Naive thymus-derived CD8-positive, alpha-beta T cell (primary cell): ENCODE measurements around the gene POLR3GL. TPM values are rescaled to one million over a fixed set of nuclear protein-coding genes. Genes with fewer than 3 reads are reported as not detected.
"Not testable (repeated sequence)": the region's sequence is repeated elsewhere in the genome, so short reads cannot be mapped to it uniquely, and the experiment has no call there.

Experiments used
- ATAC-seq, 2 donors: fragments of 150-1000 bp; cut with Tn5 transposase in 1 of 2; sonication (Bioruptor Pico), chemical (Tn5 transposase) in 1 of 2; 1 replicate in 1 of 2; 2 replicates in 1 of 2; pipeline ENCODE4 v1.10.0; 2021; ENCODE audit warnings: mild to moderate bottlenecking in 2 of 2, moderate library complexity in 2 of 2
- POLR2A ChIA-PET: fragments of 350-600 bp; sonication (Branson Sonifier 250); formaldehyde crosslinking; loops from one replicate; lab custom pipeline; 2021; ENCODE audit warnings: antibody characterized with exemption; lab: Charles Lee
- DNase-seq, 10 donors: peaks; one replicate each; pipeline versions ENCODE4 v3.0.0 to v3.0.0-alpha.2; 2020 to 2022
- H3K27ac Mint-ChIP-seq, 10 donors: one replicate each; pipeline ENCODE4 v1.8.0; 2020 to 2022; ENCODE audit warnings: mild to moderate bottlenecking in 10 of 10, mixed read lengths in 10 of 10, moderate library complexity in 4 of 10, inconsistent platforms in 1 of 10
- H3K27me3 Mint-ChIP-seq, 5 donors: one replicate each; pipeline ENCODE4 v1.8.0; 2021 to 2022; ENCODE audit warnings: mixed read lengths in 5 of 5
- H3K36me3 Mint-ChIP-seq, 3 donors: one replicate each; pipeline ENCODE4 v1.8.0; 2020 to 2022; ENCODE audit warnings: mixed read lengths in 3 of 3, mild to moderate bottlenecking in 2 of 3, inconsistent platforms in 1 of 3
- H3K4me1 Mint-ChIP-seq, 4 donors: one replicate each; pipeline ENCODE4 v1.8.0; 2021 to 2022; ENCODE audit warnings: mixed read lengths in 4 of 4
- H3K4me3 Mint-ChIP-seq, 10 donors: one replicate each; pipeline ENCODE4 v1.8.0; 2020 to 2022; ENCODE audit warnings: mild to moderate bottlenecking in 10 of 10, mixed read lengths in 10 of 10, moderate library complexity in 6 of 10, inconsistent platforms in 1 of 10
- H3K9me3 Mint-ChIP-seq, 9 donors: one replicate each; pipeline ENCODE4 v1.8.0; 2020 to 2022; ENCODE audit warnings: mixed read lengths in 9 of 9, mild to moderate bottlenecking in 3 of 9, inconsistent platforms in 1 of 9, moderate library complexity in 1 of 9
- polyA plus RNA-seq, 3 donors: library from polyadenylated mRNA; unstranded; fragments of 300-500 nt; fragmentation: Illumina TruSeq; gene quantifications; one replicate each; pipeline ENCODE4 v1.2.3, GENCODE V29; 2021
- total RNA-seq, 8 experiments: library from RNA in 2 of 8; stranded (reverse) in 2 of 8; gene quantifications; one replicate each; pipeline ENCODE4 v1.2.3 and lab custom pipeline; 2021 to 2026

POLR3GL gene
- total and polyA plus RNA-seq, 5 experiments from 2014 or later = 32.5 to 101 (median 98.4) TPM

DNA sequence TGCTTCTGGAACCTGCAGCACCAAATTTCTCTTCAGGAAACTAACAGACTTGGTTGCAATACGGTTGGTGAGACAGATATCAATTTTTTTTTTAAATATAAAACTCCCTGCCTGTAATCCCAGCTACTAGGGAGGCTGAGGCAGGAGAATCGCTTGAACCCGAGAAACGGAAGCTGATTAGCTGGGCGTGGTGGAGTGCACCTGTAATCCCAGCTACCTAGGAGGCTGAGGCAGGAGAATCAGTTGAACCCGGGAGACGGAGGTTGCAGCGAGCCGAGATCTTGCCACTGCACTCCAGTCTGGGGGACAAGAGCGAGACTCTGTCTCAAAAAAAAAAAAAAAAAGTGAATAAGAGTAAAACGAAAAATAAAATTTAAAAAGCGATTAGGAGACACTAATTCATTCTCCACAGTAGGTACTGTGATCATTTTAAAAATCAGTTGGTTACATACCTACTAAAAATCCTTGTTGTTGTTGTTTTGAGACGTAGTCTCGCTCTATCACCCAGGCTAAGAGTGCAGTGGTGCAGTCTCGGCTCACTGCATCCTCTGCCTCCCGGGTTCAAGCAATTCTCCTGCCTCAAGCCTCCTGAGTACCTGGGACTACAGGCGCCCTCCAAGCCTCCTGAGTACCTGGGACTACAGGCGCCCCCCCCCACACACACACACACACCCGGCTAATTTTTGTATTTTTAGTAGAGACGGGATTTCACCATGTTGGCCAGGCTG is 36.4 kb upstream of the POLR3GL start:
- ATAC-seq (no peak), DNase-seq (no peak)
- peak overlapping the region in 2 of 10 donors; percentile 91 to 94 for H3K27ac Mint-ChIP-seq
- H3K9me3 Mint-ChIP-seq = no peaks in the 10 kb centered on the region
- peaks cover 7 to 26% (median 24%) of the 10 kb centered on the region in 4 donors for H3K4me1 Mint-ChIP-seq
- peaks cover 0 to 9% (median 5%) of the 10 kb centered on the region in 3 donors for H3K36me3 Mint-ChIP-seq
- POLR2A ChIA-PET = interaction anchor here (0.7 to 3.9 kb wide), 34 partner anchors 8 to 124 kb away, joined by 3 to 288 read pairs (median 7); partner anchors contain the start of genes ANKRD34A, ITGA10, LIX1L and NUDT17
- no peaks in the 10 kb centered on the region for H3K27me3 Mint-ChIP-seq
- peak overlapping the region in 6 of 10 donors; percentile 38 to 87 (median 66) for H3K4me3 Mint-ChIP-seq

- Mint-ChIP-seq H3K27ac (peak overlapping the region; percentile 71 to 95 (median 93)), H3K36me3 (peaks cover 3 to 43% (median 10%) of the 10 kb centered on the region in 3 donors), H3K4me1 (peaks cover 7 to 30% (median 30%) of the 10 kb centered on the region in 4 donors), H3K4me3 (peak overlapping the region; percentile 19 to 80 (median 67))
- H3K27me3 Mint-ChIP-seq, ATAC-seq, H3K9me3 Mint-ChIP-seq: not testable (repeated sequence)
- POLR2A ChIA-PET = interaction anchor here (0.6 to 2.6 kb wide), 6 partner anchors 13 to 57 kb away, joined by 4 to 13 read pairs (median 5); partner anchors contain the start of genes ANKRD34A, LIX1L, PEX11B and POLR3GL
- peak in 3 of 10 donors; percentile 29 to 48 (median 29) for DNase-seq
Measured at GRCh38 chr1:145932522-145933009, 31.9 kb upstream of the POLR3GL start.

DNA sequence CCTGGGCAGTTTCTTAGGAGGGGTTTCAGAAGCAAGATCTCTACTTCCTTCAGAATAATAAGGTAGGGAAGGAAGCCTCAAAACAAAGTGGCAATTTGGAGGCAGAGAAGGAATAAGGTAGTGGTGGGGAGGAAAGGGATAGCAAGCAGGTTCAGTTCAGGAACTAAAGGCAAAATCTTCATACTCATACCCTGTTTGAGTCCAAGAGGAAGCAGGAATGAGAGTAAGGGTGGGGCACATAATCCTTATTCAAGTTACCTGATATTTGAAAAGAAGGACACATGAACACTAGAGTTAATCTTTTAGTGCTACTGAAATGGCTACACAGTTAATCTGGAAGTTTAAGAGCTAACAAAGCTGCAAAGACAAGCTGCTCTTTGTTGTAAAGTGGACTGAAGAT is 28.8 kb upstream of the POLR3GL start:
- no peak for ATAC-seq
- H3K4me1 Mint-ChIP-seq = peaks cover 4 to 24% (median 21%) of the 10 kb centered on the region in 4 donors
- DNase-seq = no peak
- H3K27ac Mint-ChIP-seq = peak overlapping the region in 6 of 10 donors; percentile 3 to 89 (median 46)
- peaks cover 3 to 68% (median 10%) of the 10 kb centered on the region in 3 donors for H3K36me3 Mint-ChIP-seq
- POLR2A ChIA-PET = interaction anchor here (1.1 to 1.5 kb wide), 4 partner anchors 8 to 28 kb away, joined by 3 to 7 read pairs (median 5); partner anchors contain the start of genes LIX1L and RBM8A
- H3K9me3 Mint-ChIP-seq = no peaks in the 10 kb centered on the region
- H3K4me3 Mint-ChIP-seq = no peak overlapping the region
- H3K27me3 Mint-ChIP-seq = no peaks in the 10 kb centered on the region

GRCh38 chr1:145936247-145936646 is 28.2 kb upstream of the POLR3GL start:
- ATAC-seq (no peak), DNase-seq (no peak)
- POLR2A ChIA-PET = interaction anchor here (1.1 to 1.5 kb wide), 5 partner anchors 8 to 27 kb away, joined by 3 to 7 read pairs (median 4); partner anchors contain the start of genes LIX1L, PEX11B and RBM8A
- Mint-ChIP-seq H3K4me3 (no peak overlapping the region), H3K36me3 (peaks cover 3 to 69% (median 10%) of the 10 kb centered on the region in 3 donors), H3K9me3 (no peaks in the 10 kb centered on the region), H3K27ac (peak overlapping the region in 2 of 10 donors; percentile 28 to 61), H3K4me1 (peaks cover 4 to 24% (median 18%) of the 10 kb centered on the region in 4 donors), H3K27me3 (no peaks in the 10 kb centered on the region)

DNA sequence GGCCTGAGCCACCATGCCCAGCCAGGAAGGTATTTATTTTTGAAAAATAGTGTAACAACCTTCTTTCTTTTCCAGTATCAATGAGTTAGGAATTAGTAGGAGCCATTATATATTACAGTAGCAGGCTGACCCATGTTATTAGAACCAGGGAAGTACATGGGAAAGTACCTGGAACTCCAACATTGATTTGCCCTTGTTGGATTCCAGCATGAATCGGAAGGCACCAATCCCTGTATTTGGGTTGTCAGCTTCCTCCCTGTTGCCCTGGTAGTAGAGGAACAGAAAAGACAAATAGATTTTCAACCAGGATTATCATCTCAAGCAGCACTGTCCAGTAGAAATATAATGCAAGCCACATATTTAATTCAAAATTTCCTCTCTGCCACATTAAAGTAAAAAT is 27.1 kb upstream of the POLR3GL start:
- peak overlapping the region in 4 of 10 donors; percentile 27 to 51 (median 41) for H3K27ac Mint-ChIP-seq
- H3K4me3 Mint-ChIP-seq = no peak overlapping the region
- H3K4me1 Mint-ChIP-seq = peaks cover 2 to 16% (median 10%) of the 10 kb centered on the region in 4 donors
- ATAC-seq (no peak), DNase-seq (no peak)
- H3K36me3 Mint-ChIP-seq = peaks cover 6 to 80% (median 10%) of the 10 kb centered on the region in 3 donors
- H3K27me3 Mint-ChIP-seq = no peaks in the 10 kb centered on the region
- POLR2A ChIA-PET = interaction anchor here (0.6 to 1.5 kb wide), 3 partner anchors 10 to 45 kb away, joined by 3 to 9 read pairs (median 3); partner anchors contain the start of genes PEX11B and RBM8A
- H3K9me3 Mint-ChIP-seq = no peaks in the 10 kb centered on the region

DNA sequence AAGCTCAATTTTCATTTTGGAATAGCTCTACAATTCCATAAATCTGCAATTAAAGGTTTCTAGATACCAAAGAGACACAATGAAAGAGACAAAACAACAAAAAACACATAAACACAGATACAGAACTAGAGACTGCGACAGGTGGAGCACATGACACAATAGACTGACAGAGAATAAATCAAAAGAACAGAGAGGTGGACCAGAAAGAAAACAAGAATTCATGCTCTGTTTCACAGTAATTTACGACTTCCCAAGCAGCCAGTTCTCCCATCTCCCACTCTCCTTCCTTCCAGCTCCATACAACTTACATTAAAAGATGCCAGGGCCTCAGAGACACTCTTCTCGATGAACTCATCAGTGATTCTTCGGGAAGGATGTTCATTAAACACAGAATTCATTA is 22.1 kb upstream of the POLR3GL start:
- no peaks in the 10 kb centered on the region for H3K9me3 Mint-ChIP-seq
- H3K36me3 Mint-ChIP-seq = peaks cover 4 to 87% (median 8%) of the 10 kb centered on the region in 3 donors
- H3K4me3 Mint-ChIP-seq = no peak overlapping the region
- DNase-seq (no peak), ATAC-seq (no peak)
- H3K27ac Mint-ChIP-seq = peak overlapping the region in 4 of 10 donors; percentile 8 to 73 (median 18)
- POLR2A ChIA-PET = interaction anchor here (0.7 kb wide), 1 partner anchor 15 kb away, joined by 3 read pairs; the partner anchor contains the start of gene RBM8A
- H3K27me3 Mint-ChIP-seq = no peaks in the 10 kb centered on the region
- H3K4me1 Mint-ChIP-seq = peaks cover 0 to 22% (median 10%) of the 10 kb centered on the region in 4 donors

DNA sequence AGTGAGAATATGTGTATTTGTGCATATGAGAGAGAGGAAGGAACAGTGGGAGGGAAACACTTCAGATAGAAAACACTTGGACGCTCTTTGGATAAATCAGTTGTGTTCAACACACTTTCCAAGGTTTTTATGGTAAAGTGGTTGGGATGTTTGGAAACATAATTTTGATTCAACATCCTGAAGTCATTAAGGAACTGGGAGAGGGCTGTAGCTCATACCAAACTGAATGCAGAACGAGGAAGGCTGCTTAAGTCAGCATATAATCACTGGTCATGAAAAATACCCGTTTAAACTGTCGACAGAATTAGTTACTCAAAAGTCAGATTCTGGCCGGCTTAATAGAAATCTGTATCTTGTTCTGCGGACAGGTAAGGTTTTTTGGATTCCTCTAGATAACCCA is 21.6 kb upstream of the POLR3GL start:
- H3K27me3 Mint-ChIP-seq = no peaks in the 10 kb centered on the region
- no peak for DNase-seq
- POLR2A ChIA-PET = interaction anchor here (0.7 kb wide), 1 partner anchor 15 kb away, joined by 3 read pairs; the partner anchor contains the start of gene RBM8A
- H3K4me1 Mint-ChIP-seq = peaks cover 0 to 23% (median 10%) of the 10 kb centered on the region in 4 donors
- H3K36me3 Mint-ChIP-seq = peaks cover 4 to 86% (median 8%) of the 10 kb centered on the region in 3 donors
- peak overlapping the region in 2 of 10 donors; percentile 8 to 76 for H3K27ac Mint-ChIP-seq
- no peak for ATAC-seq
- no peak overlapping the region for H3K4me3 Mint-ChIP-seq
- no peaks in the 10 kb centered on the region for H3K9me3 Mint-ChIP-seq

DNA sequence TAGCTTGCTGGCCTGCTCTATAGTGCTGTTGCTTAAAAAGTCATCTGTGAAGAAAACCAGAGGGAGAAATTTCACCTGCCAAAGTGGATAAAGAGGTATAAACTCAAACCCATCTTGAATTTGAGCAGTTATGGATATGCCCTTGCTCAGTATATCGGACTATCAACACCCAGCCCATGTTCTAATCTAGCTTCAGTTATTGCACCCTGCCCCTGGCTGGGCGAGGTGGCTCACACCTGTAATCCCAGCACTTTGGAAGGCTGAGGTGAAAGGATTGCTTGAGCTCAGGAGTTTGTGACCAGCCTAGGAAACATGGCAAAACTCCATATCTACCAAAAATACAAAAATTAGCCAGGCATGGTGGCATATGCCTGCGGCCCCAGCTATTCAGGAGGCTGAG is 20.0 kb upstream of the POLR3GL start:
- ATAC-seq (no peak), DNase-seq (no peak)
- H3K9me3 Mint-ChIP-seq = no peaks in the 10 kb centered on the region
- peaks cover 4 to 86% (median 8%) of the 10 kb centered on the region in 3 donors for H3K36me3 Mint-ChIP-seq
- peak overlapping the region in 4 of 10 donors; percentile 14 to 58 (median 46) for H3K27ac Mint-ChIP-seq
- POLR2A ChIA-PET = interaction anchor here (0.6 to 1.1 kb wide), 3 partner anchors 8 to 65 kb away, joined by 3 to 4 read pairs (median 4); no protein-coding TSS in a partner anchor
- no peaks in the 10 kb centered on the region for H3K27me3 Mint-ChIP-seq
- H3K4me1 Mint-ChIP-seq = peaks cover 11 to 36% (median 20%) of the 10 kb centered on the region in 4 donors
- no peak overlapping the region for H3K4me3 Mint-ChIP-seq

DNA sequence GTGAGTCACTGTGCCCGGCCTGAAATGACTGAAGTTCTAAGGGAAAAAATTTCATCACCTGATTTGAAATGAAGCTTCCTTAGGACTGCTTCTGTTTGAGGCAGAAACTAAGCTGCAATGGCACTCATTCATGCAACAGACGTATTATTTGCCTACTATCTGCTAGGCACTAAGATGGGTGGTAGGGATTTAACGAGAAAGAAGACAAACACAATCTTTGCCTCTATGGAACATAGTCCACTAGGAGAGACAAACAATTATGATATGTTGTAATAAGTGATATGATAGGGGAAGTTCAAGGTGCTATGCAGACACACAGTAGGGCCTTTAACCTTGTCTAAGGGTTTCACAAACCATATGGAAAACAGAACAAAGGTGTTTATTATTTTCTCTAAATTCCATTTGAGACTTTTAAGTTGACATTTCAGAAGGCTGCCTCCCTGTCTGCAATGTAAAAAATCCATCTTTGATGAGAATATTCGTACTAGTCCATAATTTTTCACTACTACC is 18.0 kb upstream of the POLR3GL start:
- H3K9me3 Mint-ChIP-seq = no peaks in the 10 kb centered on the region
- no peaks in the 10 kb centered on the region for H3K27me3 Mint-ChIP-seq
- peaks cover 15 to 54% (median 37%) of the 10 kb centered on the region in 4 donors for H3K4me1 Mint-ChIP-seq
- DNase-seq = no peak
- peak overlapping the region in 3 of 10 donors; percentile 16 to 68 (median 65) for H3K27ac Mint-ChIP-seq
- no peak for ATAC-seq
- POLR2A ChIA-PET = no interaction called here
- H3K36me3 Mint-ChIP-seq = peaks cover 4 to 82% (median 8%) of the 10 kb centered on the region in 3 donors
- H3K4me3 Mint-ChIP-seq = no peak overlapping the region

DNA sequence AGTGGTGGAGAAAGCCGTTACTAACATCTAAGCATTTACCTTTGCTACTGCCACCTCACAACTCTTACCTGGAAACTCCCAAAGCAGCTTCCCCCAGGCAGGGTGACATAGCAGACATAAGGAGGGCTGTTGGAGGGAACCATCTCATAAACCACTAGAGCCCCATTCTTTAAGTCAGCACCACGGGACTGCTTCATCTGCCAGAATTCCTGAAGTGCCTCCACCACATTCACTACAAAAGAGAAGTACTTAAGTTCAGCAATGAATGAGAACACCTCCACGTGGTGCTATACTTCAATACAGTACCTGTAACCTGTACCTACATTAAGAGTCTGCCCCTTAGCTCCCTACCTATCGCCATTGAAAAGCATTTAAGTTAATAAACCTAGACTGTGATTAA is 16.9 kb upstream of the POLR3GL start:
- H3K36me3 Mint-ChIP-seq = peaks cover 3 to 78% (median 4%) of the 10 kb centered on the region in 3 donors
- H3K9me3 Mint-ChIP-seq = no peaks in the 10 kb centered on the region
- no peak overlapping the region for H3K4me3 Mint-ChIP-seq
- POLR2A ChIA-PET = no interaction called here
- peak overlapping the region in 1 of 10 donors; percentile 29 for H3K27ac Mint-ChIP-seq
- no peaks in the 10 kb centered on the region for H3K27me3 Mint-ChIP-seq
- DNase-seq (no peak), ATAC-seq (no peak)
- H3K4me1 Mint-ChIP-seq = peaks cover 16 to 59% (median 45%) of the 10 kb centered on the region in 4 donors

- H3K4me3 Mint-ChIP-seq = no peak overlapping the region
- DNase-seq = no peak
- no peaks in the 10 kb centered on the region for H3K27me3 Mint-ChIP-seq
- no peak for ATAC-seq
- H3K9me3 Mint-ChIP-seq = no peaks in the 10 kb centered on the region
- peaks cover 0 to 74% (median 3%) of the 10 kb centered on the region in 3 donors for H3K36me3 Mint-ChIP-seq
- POLR2A ChIA-PET = interaction anchor here (0.7 to 1.3 kb wide), 3 partner anchors 9 to 22 kb away, joined by 3 read pairs; partner anchors contain the start of gene RBM8A
- H3K4me1 Mint-ChIP-seq = peaks cover 14 to 64% (median 54%) of the 10 kb centered on the region in 4 donors
- H3K27ac Mint-ChIP-seq = peak overlapping the region in 9 of 10 donors; percentile 3 to 75 (median 36)
Measured at GRCh38 chr1:145949219-145949618, 15.3 kb upstream of the POLR3GL start.

DNA sequence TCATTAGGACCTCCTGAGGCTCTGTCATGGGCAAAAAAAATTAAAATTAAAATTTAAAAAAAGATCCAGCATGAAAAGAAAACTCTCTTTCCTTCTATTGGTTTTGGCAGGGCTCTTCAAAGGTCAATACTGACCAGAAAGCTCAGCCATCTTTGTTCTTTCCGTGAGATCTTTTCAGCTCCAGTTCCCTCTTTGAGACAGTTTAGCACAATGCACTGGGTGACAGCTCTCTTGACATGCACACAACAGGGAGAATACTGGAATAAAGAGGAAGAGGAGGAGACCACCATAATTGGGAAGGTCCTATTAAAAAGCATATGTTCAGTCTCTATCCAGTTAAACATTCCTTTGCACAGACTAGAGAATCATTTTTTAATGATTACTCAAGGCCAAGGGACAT is 13.0 kb upstream of the POLR3GL start:
- H3K9me3 Mint-ChIP-seq = no peaks in the 10 kb centered on the region
- peak overlapping the region in 6 of 10 donors; percentile 10 to 67 (median 28) for H3K27ac Mint-ChIP-seq
- H3K4me1 Mint-ChIP-seq = peaks cover 24 to 81% (median 73%) of the 10 kb centered on the region in 4 donors
- H3K36me3 Mint-ChIP-seq = peaks cover 0 to 54% (median 3%) of the 10 kb centered on the region in 3 donors
- H3K27me3 Mint-ChIP-seq = no peaks in the 10 kb centered on the region
- H3K4me3 Mint-ChIP-seq = no peak overlapping the region
- DNase-seq = no peak
- ATAC-seq = no peak
- POLR2A ChIA-PET = interaction anchor here (17.3 kb wide), 1 partner anchor 24 kb away, joined by 288 read pairs; the partner anchor contains the start of gene RBM8A
